Spleen (tissue), 7 donors: Measurements from ENCODE around the gene MRC2.

Experiments used
- CTCF ChIP-seq, 11 experiments: fragments of 200-600 bp in 7 of 11; fragments of 450-650 bp in 4 of 11; sonication (generic) in 4 of 11; IDR thresholded peaks in 8 of 11; conservative IDR thresholded peaks in 3 of 11; 1 replicate in 7 of 11; 2 replicates in 4 of 11; pipeline versions ENCODE4 v1.4.0 to v1.8.0; 2016 to 2021; ENCODE audit warnings: antibody characterized with exemption in 11 of 11, inconsistent platforms in 4 of 11, mild to moderate bottlenecking in 1 of 11
- POLR2A ChIP-seq, 3 donors: fragments of 450-650 bp; IDR thresholded peaks; one replicate each; pipeline ENCODE4 v1.5.1; 2017; ENCODE audit warnings: antibody characterized with exemption in 3 of 3, mild to moderate bottlenecking in 1 of 3
- donor health status: DM: no; HTN: no; CAD: no; lungs with moderate emphysema.
- donor health status: DM: no; HTN: no; CAD: no.
- donor health status: DM: no; HTN: no; CAD: no.

- TF ChIP-seq POLR2A (IDR thresholded peaks at IDR 0.05) = no peak
- TF ChIP-seq CTCF (IDR thresholded peaks at IDR 0.05 in 8 of 11, conservative IDR thresholded peaks at IDR 0.05 in 3 of 11) = no peak
These were observed 15.7 kb upstream of the MRC2 start for GRCh38 chr17:62611728-62612127.
